SIG-M5 (cell line): ENCODE measurements around the gene AREG.

Experiments used
- DNase-seq: peaks from one replicate; lab custom pipeline; 2025; lab: John Stamatoyannopoulos, UW

Gene AREG

GRCh38 chr4:74463123-74463522, 18.2 kb downstream of the AREG start:
- no peak for DNase-seq

GRCh38 chr4:74464291-74464690, 19.4 kb downstream of the AREG start:
- DNase-seq = no peak

- DNase-seq = no peak
These were observed 21.3 kb downstream of the AREG start for GRCh38 chr4:74466242-74466641.

DNA sequence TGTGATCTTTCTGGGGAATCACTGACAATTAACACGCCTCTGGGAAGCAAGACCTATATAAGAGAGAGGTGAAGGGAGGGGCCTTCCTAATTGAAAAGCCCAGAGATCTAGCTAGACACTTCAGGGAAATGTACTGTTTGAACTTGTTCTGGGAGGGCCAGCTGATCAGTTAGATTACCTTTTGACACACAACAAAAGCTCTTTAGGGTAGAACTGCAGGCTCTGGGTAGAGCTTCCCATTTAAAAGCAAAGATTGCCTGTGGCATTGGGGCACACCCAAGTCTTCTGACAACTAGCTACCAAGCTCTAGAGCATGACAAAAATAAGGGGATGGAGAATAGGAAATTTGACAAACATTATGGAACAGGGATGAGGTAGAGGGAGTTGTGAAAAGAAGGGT, 26.3 kb downstream of the AREG start:
- DNase-seq = no peak

- no peak for DNase-seq
These were observed 28.3 kb downstream of the AREG start for GRCh38 chr4:74473155-74473811.

DNA sequence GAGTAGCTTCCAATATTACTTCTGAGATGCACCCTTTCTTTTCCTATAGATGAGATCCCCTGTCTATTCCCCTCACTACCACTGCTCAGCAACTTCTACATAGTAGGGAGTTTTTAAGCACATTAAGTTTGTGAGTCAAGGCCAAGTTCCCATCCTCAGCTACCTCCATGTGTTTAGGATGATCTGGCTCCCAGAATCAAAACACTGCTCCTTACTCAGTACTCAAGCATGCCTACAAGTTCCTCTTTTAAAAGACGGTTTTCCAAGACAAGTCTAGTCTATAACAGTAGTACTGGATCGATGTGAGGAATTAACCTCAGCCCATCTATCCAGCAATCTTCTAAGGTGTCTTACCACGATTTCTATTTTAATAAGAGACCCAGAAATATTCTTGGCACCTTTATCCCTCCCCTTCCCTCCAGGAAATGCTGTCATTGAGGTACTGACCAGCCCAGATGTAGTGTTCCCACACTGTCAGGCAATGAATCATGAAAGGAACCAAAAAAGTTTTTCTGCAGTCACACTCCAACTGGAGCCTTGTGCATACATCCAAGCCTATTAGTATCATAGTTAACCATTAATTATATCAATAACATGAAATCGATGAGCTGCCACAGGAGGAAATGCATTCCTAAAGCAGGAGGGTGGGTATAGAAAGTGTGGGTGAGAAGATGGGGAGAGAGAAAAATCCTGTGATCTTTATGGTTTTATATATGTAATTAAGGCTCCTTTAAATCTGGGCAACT, 29.6 kb downstream of the AREG start:
- DNase-seq = no peak

DNA sequence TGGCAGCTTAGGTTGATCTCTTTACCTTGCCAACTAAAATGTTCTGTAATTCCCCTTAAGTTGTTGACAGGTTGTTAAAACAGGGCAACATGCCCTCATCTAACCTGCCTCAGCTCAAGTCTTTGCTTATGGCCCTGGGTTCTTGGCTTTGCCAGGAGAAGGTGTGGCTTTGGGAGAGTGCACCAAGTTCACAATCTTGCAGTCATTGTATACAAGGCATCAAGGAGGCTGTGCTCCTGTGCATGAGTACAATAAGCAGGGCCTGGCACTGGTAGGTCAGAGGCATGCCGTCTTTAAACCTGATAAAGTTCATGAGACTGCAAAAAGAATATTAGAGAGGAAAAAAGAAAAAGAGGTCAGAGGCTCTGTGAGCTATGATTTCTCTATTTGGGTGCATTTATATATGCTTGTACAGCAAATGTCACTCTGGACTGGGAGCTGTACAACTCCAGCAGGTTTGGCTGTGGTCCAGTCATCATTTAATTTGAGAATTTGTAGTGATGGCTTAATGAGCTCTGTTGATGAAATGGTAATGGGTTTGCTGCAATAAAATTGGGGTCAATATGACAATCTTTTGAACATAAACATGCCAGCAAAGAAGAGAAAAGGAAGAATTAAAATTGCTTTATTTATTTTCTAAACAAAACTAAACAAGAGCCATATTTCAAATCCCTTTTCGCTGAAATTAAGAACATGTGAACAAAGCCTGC, 30.3 kb downstream of the AREG start:
- DNase-seq = no peak

- DNase-seq = no peak
These were observed 31.0 kb downstream of the AREG start for GRCh38 chr4:74475946-74476345.

GRCh38 chr4:74479009-74479408, 34.1 kb downstream of the AREG start:
- no peak for DNase-seq

GRCh38 chr4:74480267-74480666, 35.3 kb downstream of the AREG start:
- DNase-seq = no peak

GRCh38 chr4:74481891-74482609, 37.1 kb downstream of the AREG start:
- DNase-seq = no peak

GRCh38 chr4:74483226-74483911, 38.4 kb downstream of the AREG start:
- DNase-seq = no peak

GRCh38 chr4:74486905-74487304, 42.0 kb downstream of the AREG start:
- DNase-seq = no peak

- no peak for DNase-seq
These were observed 42.8 kb downstream of the AREG start for GRCh38 chr4:74487771-74488170.

DNA sequence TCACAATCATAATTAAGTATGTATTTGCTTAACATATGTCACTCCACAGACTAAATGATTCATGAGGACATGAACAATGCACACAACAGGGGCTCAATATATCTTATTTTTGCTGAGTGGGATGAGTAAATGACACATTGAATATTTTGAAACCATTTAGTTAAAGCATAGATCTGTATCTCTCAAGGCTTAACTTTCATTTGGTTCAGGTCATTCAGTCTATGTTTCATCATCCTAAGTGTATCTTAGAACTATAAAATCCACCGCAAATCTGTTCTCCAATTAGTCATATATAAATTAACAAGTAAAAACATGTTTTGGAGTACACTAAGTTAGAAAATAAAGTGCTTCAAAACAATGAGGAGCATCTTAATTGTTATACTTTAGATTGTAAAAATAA, 45.8 kb downstream of the AREG start:
- DNase-seq = no peak

DNA sequence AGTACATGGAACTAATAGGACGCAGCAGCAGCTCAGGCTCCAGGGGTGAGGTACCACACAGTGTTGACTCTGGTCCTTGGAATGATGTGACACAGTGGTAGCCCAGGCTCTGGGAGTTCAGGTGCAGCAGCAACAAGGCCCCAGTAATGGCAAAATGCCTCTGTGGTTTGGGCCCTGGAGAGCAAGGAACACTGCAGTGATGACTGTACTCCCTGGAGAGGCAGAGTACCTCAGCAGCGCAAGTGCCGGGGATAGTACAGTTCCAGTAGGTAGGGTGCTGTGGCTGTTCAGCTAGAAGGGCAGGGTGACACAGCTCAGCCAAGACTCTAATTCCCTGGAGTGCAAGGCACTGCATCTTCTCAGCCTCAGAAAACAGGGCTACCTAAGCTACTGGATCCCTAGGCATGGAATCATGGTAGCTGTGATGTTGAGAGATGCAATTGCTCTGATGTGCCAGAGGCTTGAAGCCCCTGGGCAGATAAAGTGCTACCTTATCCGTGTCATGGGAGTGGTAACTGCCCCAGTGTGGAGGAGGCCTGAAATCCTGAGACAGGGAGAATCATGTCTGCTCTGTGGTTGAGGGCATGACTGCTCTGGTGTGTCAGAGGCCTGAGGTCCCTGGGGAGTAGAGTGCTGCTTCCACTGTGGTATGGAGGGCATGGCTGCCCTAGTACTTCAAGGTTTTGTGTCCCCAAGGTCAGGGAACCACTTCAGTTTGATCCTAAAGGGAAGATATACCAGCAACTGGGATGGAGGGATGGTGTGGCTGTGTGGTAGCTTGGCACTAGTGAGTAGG, 55.2 kb downstream of the AREG start:
- no peak for DNase-seq

DNA sequence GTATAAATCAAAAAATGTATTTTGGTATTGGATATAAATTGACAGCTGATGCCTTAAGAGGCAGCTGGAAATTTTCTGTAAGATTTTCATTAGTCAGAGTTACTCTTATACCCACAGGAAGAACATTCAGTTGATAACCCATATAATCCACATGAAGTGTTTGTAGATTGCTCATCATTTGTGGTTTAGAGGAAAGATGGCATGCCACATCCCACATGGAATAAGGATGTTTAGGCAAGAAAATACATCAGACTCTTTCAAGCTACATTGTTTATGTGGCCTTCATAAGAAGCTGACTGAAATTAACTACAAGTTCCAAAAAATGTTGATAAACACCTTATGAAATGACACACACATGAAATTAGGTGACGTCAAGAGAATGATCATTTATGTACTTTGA, 56.6 kb downstream of the AREG start:
- no peak for DNase-seq

DNA sequence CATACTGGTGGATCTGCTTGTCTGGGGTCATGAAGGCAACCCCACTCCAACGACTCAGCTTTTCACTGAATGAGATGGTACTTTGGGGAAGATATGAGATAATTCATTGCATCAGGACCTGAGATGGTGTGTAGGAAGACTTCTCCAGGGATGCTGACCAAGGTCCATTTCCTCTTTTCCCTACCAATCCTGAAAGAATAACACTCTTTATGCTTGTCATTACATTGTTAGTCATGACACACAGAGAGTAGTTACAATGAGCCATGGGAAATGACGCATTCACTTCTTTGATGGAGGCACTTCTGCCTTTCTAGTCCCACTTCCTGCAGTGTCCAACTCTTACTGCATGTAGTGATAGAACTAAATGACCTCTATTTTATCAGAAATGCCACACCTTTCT, 58.6 kb downstream of the AREG start:
- DNase-seq = no peak

DNA sequence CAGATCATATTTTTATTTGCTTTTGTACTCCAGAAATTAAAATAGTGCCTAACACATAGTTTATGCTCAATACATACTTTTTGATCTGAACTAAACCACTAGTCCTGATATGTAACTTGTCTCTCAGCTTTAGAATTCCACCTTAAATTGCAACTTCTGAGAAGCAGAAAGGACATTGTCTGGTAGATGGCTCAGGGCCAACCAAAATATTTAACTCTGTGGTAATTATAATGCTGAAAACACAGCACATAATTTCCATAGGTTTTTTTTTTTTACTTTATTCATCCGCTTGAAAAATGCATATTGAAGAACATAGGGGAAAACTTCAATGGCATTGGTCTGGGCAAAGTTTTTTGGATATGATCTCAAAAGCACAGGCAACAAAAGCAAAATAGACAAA, 59.3 kb downstream of the AREG start:
- no peak for DNase-seq
